ENCODE data around the gene TTC39C.

The TTC39C gene

GRCh38 chr18:24176727-24177416, 162.3 kb downstream of the TTC39C start:
- no peak overlapping the region for H3K27ac ChIP-seq
- DNase-seq (ENCODE audit: low read depth, low spot score) = no peak

DNA sequence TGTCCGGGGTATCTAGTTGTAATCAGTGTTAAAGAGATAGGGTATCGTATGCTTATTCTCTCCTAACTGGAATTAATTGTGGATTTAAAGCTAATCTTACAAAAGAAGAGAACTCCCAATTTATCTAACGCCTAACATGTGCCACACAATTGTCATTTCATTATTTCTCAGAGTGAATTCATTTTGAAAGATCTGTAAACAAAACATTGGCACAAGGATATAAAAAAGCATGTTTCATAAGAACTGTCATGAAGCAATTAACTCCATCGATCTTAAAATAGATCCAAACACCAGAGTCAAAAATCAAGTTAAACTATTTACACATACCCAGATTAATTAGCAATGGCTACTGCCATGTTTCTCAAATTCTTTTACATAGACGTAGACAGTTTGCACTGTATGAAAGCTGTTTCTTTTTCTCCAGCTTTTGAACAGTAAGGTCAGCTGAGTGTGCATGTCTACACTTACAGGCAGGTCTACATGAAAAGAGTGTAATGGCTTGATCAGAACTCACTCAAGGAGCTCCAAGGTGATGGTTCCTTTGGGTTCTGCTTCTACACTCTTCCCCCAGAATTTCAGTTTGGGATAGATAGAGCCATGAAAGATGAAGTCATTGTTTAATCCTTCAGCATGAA, 163.1 kb downstream of the TTC39C start:
- no peak overlapping the region for H3K27ac ChIP-seq
- DNase-seq (ENCODE audit: low read depth, low spot score) = no peak

GRCh38 chr18:24180048-24180447, 165.5 kb downstream of the TTC39C start:
- no peak for DNase-seq (ENCODE audit: low read depth, low spot score)
- no peak overlapping the region for H3K27ac ChIP-seq

DNA sequence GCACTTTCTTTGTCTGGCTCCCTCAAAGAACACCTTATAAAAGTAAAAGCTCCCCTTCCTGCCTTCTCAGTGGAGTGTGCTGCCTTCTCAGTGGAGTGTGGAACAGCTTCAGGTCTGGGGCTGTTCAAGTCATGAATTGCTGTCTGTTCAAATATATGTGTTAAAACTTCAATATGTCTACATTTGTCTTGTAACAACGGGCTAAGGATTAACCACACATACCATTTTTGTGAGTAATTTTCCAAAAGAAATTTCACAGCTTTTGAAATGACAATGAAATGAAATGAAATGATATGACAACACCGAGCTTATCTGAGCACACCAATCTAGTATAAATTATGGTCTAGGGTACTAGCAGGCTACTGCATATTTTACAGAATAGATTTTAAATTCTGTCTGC, 167.3 kb downstream of the TTC39C start:
- H3K27ac ChIP-seq = peak overlapping the region; percentile 56
- no peak for DNase-seq (ENCODE audit: low read depth, low spot score)
